CD4-positive, alpha-beta T cell (primary cell): Measurements from ENCODE around the gene SPTSSB. TPM values are rescaled to one million over a fixed set of nuclear protein-coding genes. Genes with fewer than 3 reads are reported as not detected.

ENCODE experiments used
- ATAC-seq: fragments of 200-7000 bp; cut with Tn5 transposase; one replicate; pipeline ENCODE4 v1.10.0; 2022; ENCODE audit warnings: mild to moderate bottlenecking; ENCODE audit not compliant: poor library complexity
- CTCF ChIA-PET: fragments of 350-600 bp; sonication (Branson Sonifier 250); formaldehyde crosslinking; loops from one replicate; lab custom pipeline; 2021; ENCODE audit warnings: antibody characterized with exemption, inconsistent platforms; lab: Charles Lee
- POLR2A ChIA-PET: fragments of 350-600 bp; sonication (Branson Sonifier 250); formaldehyde crosslinking; loops from one replicate; lab custom pipeline; 2021; ENCODE audit warnings: antibody characterized with exemption, inconsistent platforms; lab: Charles Lee
- DNase-seq, 14 experiments: peaks; one replicate each; pipeline ENCODE4 v3.0.0-alpha.2; 2013 to 2020; ENCODE audit warnings: mixed read lengths in 2 of 14
- H3K27ac ChIP-seq, 2 donors: one replicate each; pipeline versions ENCODE4 v1.5.1 to v1.7.0; 2013; ENCODE audit warnings: low read length in 2 of 2, low read depth in 1 of 2, mild to moderate bottlenecking in 1 of 2
- H3K27me3 ChIP-seq, 2 experiments: 1 replicate in 1 of 2; 2 replicates in 1 of 2; pipeline versions ENCODE4 v1.6.1 to v1.7.0; 2013; ENCODE audit warnings: low read length in 2 of 2, control low read depth in 1 of 2, mild to moderate bottlenecking in 1 of 2, moderate library complexity in 1 of 2; ENCODE audit not compliant: insufficient read depth in 2 of 2, control insufficient read depth in 1 of 2
- H3K36me3 ChIP-seq: one replicate; pipeline ENCODE4 v1.6.1; 2013; ENCODE audit warnings: low read length, control low read depth; ENCODE audit not compliant: insufficient read depth
- H3K4me1 ChIP-seq: one replicate; pipeline ENCODE4 v1.6.1; 2013; ENCODE audit warnings: low read length, control low read depth; ENCODE audit not compliant: insufficient read depth
- H3K4me3 ChIP-seq: one replicate; pipeline ENCODE4 v1.5.1; 2013; ENCODE audit warnings: mild to moderate bottlenecking, low read length, moderate library complexity
- H3K9me3 ChIP-seq, 2 experiments: 1 replicate in 1 of 2; 2 replicates in 1 of 2; pipeline versions ENCODE4 v1.6.1 to v1.7.0; 2013; ENCODE audit warnings: low read length in 2 of 2, mild to moderate bottlenecking in 2 of 2, control low read depth in 1 of 2, moderate library complexity in 1 of 2; ENCODE audit not compliant: control insufficient read depth in 1 of 2, insufficient read depth in 1 of 2
- H3K27ac Mint-ChIP-seq: one replicate; pipeline ENCODE4 v1.8.0; 2020; ENCODE audit warnings: mixed read lengths
- H3K27me3 Mint-ChIP-seq: one replicate; pipeline ENCODE4 v1.8.0; 2021; ENCODE audit warnings: mixed read lengths
- H3K36me3 Mint-ChIP-seq: one replicate; pipeline ENCODE4 v1.8.0; 2021; ENCODE audit warnings: low read depth, mixed read lengths
- H3K4me1 Mint-ChIP-seq: one replicate; pipeline ENCODE4 v1.8.0; 2021; ENCODE audit warnings: low read depth, mixed read lengths
- H3K4me3 Mint-ChIP-seq: one replicate; pipeline ENCODE4 v1.8.0; 2020; ENCODE audit warnings: mild to moderate bottlenecking, mixed read lengths
- H3K9me3 Mint-ChIP-seq: one replicate; pipeline ENCODE4 v1.8.0; 2020; ENCODE audit warnings: mixed read lengths
- intact Hi-C, 2 experiments: fragments of 100-400 bp; cut with DNase I in 1 of 2; cut with micrococcal nuclease in 1 of 2; formaldehyde crosslinking; loops; one replicate each; pipeline versions ENCODE4 v1.15.1 to v1.9.0; 2023 to 2025; cut with DNase I, micrococcal nuclease
- total RNA-seq, 174 experiments: library from RNA in 2 of 174; stranded (reverse) in 2 of 174; gene quantifications; one replicate each; pipeline ENCODE4 v1.2.3 and lab custom pipeline; 2021 to 2026
- TF ChIP-seq, protein P1 (sequence below): fragments of 200-600 bp; IDR thresholded peaks from one replicate; pipeline ENCODE4 v1.8.0; 2022; ENCODE audit warnings: antibody characterized with exemption, mild to moderate bottlenecking

SPTSSB gene
- total RNA-seq, 2 experiments from 2014 or later, result 0.11 TPM; not detected in 1

DNA sequence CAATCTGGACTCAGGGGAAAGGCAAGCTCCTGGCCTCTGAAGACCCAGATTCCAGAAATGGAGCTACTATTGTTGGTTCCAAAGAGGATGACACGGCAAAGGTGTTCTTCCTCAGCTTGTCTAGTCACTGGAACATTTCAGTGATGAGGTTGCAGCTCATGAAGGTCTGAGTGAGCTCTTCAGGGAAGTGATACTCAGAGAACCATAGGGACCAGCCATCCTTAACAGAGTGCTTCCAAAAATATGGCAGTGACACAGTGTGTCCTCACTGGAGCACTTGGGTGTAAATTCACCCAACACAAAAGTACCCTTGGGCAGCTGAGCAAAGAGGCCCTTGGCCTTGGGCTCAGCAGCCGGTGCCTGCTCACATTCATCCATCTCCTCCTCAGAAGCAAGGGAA, 46.3 kb downstream of the SPTSSB start:
- intact Hi-C loops, result no loop called here
- no peaks in the 10 kb centered on the region for H3K36me3 Mint-ChIP-seq
- no peaks in the 10 kb centered on the region for H3K4me1 Mint-ChIP-seq
- H3K4me1 ChIP-seq, result no peaks in the 10 kb centered on the region
- no peak overlapping the region for H3K4me3 ChIP-seq
- H3K4me3 Mint-ChIP-seq, result no peak overlapping the region
- ChIA-PET POLR2A (no interaction called here), CTCF (no interaction called here)
- peaks cover 11% of the 10 kb centered on the region for H3K27me3 Mint-ChIP-seq
- DNase-seq, result no peak
- no peaks in the 10 kb centered on the region for H3K9me3 Mint-ChIP-seq
- H3K36me3 ChIP-seq, result no peaks in the 10 kb centered on the region
- TF ChIP-seq, protein P1, sequence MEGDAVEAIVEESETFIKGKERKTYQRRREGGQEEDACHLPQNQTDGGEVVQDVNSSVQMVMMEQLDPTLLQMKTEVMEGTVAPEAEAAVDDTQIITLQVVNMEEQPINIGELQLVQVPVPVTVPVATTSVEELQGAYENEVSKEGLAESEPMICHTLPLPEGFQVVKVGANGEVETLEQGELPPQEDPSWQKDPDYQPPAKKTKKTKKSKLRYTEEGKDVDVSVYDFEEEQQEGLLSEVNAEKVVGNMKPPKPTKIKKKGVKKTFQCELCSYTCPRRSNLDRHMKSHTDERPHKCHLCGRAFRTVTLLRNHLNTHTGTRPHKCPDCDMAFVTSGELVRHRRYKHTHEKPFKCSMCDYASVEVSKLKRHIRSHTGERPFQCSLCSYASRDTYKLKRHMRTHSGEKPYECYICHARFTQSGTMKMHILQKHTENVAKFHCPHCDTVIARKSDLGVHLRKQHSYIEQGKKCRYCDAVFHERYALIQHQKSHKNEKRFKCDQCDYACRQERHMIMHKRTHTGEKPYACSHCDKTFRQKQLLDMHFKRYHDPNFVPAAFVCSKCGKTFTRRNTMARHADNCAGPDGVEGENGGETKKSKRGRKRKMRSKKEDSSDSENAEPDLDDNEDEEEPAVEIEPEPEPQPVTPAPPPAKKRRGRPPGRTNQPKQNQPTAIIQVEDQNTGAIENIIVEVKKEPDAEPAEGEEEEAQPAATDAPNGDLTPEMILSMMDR, result no peak
- no peak overlapping the region for H3K27ac ChIP-seq
- H3K27ac Mint-ChIP-seq, result no peak overlapping the region
- H3K9me3 ChIP-seq, result peaks cover 0 to 4% of the 10 kb centered on the region in 2 experiments
- H3K27me3 ChIP-seq, result no peaks in the 10 kb centered on the region
- no peak for ATAC-seq

DNA sequence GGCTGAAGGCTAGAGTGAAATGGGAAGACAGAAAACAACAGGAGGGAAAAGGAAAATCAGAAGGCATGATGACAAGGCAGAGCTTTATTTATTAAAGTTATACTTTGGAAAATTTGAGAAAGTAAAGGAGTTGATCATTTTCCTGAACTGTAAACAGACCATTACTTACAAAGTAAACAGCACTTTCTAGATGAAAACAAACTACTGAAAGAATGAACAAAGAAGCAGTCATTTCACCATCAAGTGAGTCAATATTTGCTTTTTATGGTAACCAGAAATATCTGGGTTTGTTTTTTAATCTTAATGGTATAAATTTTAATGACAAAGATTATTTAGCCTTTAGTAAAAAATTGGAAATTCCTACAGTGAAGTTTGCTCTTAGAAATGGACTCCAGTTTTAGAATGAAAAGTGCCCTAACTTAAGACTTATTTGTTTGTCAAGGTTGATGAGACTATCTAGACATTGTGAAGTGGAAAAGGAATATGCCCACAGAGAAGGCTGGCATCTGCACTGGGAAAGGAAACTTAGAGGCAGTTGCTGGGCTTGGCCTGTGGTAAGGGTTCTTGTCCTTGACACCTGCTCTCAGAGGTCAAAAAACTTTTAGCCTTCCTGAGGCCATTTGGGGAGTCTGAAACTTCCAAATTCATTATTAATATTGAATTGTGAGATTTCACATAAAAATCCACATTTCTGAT, 47.2 kb downstream of the SPTSSB start:
- Mint-ChIP-seq H3K4me3 (no peak overlapping the region), H3K9me3 (no peaks in the 10 kb centered on the region), H3K36me3 (no peaks in the 10 kb centered on the region), H3K4me1 (no peaks in the 10 kb centered on the region), H3K27ac (no peak overlapping the region), H3K27me3 (peaks cover 3% of the 10 kb centered on the region)
- Histone ChIP-seq H3K9me3 (peaks cover 0 to 4% of the 10 kb centered on the region in 2 experiments), H3K4me1 (no peaks in the 10 kb centered on the region), H3K27ac (no peak overlapping the region), H3K4me3 (no peak overlapping the region), H3K36me3 (no peaks in the 10 kb centered on the region), H3K27me3 (no peaks in the 10 kb centered on the region)
- TF ChIP-seq, protein P1, result no peak
- ATAC-seq, result no peak
- POLR2A ChIA-PET, result no interaction called here
- DNase-seq, result no peak
- intact Hi-C loops, result no loop called here
- CTCF ChIA-PET, result no interaction called here

DNA sequence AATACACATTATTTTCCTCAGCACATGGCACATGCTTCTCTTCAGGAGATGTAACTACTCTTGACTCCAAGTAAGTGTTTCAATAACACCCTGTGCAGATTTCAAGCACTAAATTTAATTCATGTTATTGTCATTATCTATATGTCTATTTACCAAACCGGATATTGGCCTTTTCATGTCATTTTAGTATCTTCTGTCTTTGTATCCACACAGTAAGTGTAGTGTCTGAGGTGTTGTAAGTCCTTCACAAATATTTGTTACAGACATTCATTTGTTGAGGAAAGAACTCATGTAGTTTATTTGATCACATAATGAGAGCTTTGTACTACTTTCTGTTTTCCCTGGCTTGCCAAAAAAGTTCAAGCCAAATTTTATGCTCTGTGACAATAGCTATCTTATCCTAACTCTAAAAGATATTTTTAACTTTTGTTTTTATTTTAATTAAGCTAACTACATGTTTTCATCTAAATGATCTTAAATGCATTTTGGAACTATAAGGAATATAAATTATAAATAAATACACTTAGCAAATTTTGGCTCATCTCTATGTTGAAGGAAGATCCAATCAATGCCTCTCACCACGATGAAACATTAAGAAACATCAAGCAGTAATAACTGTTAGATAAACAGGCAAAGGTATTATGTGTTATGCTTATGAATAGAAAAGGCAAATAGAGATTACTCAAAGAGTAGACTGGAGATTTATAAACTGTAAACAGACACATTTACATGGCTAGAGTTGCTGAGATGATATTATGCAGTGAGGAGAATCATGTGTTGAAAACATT, 48.3 kb downstream of the SPTSSB start:
- H3K4me1 Mint-ChIP-seq, result no peaks in the 10 kb centered on the region
- no peak overlapping the region for H3K27ac ChIP-seq
- H3K9me3 ChIP-seq, result peaks cover 0 to 4% of the 10 kb centered on the region in 2 experiments
- DNase-seq, result no peak
- no peak overlapping the region for H3K4me3 Mint-ChIP-seq
- H3K27ac Mint-ChIP-seq, result no peak overlapping the region
- H3K27me3 Mint-ChIP-seq, result no peaks in the 10 kb centered on the region
- ChIA-PET POLR2A (no interaction called here), CTCF (no interaction called here)
- H3K9me3 Mint-ChIP-seq, result no peaks in the 10 kb centered on the region
- H3K27me3 ChIP-seq, result no peaks in the 10 kb centered on the region
- no peaks in the 10 kb centered on the region for H3K4me1 ChIP-seq
- no peak overlapping the region for H3K4me3 ChIP-seq
- TF ChIP-seq, protein P1, result no peak
- intact Hi-C loops, result no loop called here
- H3K36me3 Mint-ChIP-seq, result no peaks in the 10 kb centered on the region
- ATAC-seq, result no peak
- H3K36me3 ChIP-seq, result no peaks in the 10 kb centered on the region
